Ishikawa (cell line): ENCODE data around the gene RCE1.

Experiments
- CEBPB ChIP-seq: IDR thresholded peaks from 2 replicates; pipeline ENCODE4 v1.6.1; 2012
- CREB1 ChIP-seq: IDR thresholded peaks from 2 replicates; pipeline ENCODE4 v1.6.1; 2012; ENCODE audit warnings: low read depth
- EGR1 ChIP-seq: IDR thresholded peaks from 2 replicates; pipeline ENCODE4 v1.6.1; 2012
- EP300 ChIP-seq: IDR thresholded peaks from 2 replicates; pipeline ENCODE4 v1.6.1; 2012; ENCODE audit warnings: borderline replicate concordance
- FOXM1 ChIP-seq: IDR thresholded peaks from 2 replicates; pipeline ENCODE4 v1.6.1; 2012; ENCODE audit warnings: low read depth, borderline replicate concordance
- MAX ChIP-seq: IDR thresholded peaks from 2 replicates; pipeline ENCODE4 v1.6.1; 2012
- NFIC ChIP-seq: IDR thresholded peaks from 2 replicates; pipeline ENCODE4 v1.6.1; 2012
- RAD21 ChIP-seq: IDR thresholded peaks from 2 replicates; pipeline ENCODE4 v1.6.1; 2012; ENCODE audit warnings: low read depth
- REST ChIP-seq: IDR thresholded peaks from 2 replicates; pipeline ENCODE4 v1.6.1; 2012; ENCODE audit warnings: low read depth, mild to moderate bottlenecking
- TAF1 ChIP-seq: IDR thresholded peaks from 2 replicates; pipeline ENCODE4 v1.6.1; 2012; ENCODE audit warnings: low read depth, mild to moderate bottlenecking
- TCF12 ChIP-seq: IDR thresholded peaks from 2 replicates; pipeline ENCODE4 v1.6.1; 2012; ENCODE audit warnings: low read depth
- TEAD4 ChIP-seq: IDR thresholded peaks from 2 replicates; pipeline ENCODE4 v1.6.1; 2012
- YY1 ChIP-seq: IDR thresholded peaks from 2 replicates; pipeline ENCODE4 v1.6.1; 2012; ENCODE audit warnings: low read depth
- ZBTB7A ChIP-seq: IDR thresholded peaks from 2 replicates; pipeline ENCODE4 v1.6.1; 2012; ENCODE audit warnings: low read depth
- TF ChIP-seq, protein P1 (sequence below): IDR thresholded peaks from 2 replicates; pipeline ENCODE4 v1.6.1; 2012

RCE1 gene

DNA sequence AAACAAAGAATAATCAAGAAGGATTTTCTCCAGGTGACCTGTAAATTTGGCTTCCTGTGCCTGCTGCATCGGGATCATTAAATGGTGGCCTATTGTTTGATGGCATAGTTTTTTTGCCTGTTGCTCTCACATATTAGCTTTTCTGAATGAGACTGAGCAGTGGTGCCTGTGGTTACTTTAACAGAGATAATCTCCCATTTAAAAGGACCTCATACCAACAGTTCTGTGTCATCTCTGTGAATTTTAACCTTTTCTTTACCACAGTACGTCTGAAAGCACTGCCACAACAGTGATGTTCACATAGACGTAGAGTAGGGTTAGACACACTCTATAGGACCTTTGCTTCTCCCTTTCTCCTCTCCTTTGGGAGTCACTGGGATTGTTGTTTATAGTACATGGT is 22.9 kb upstream of the RCE1 start:
- TF ChIP-seq ZBTB7A (no peak), FOXM1 (no peak), RAD21 (no peak), TEAD4 (no peak), NFIC (no peak), TAF1 (no peak), EGR1 (no peak), CREB1 (no peak), MAX (no peak), YY1 (no peak), TCF12 (no peak), EP300 (no peak), REST (no peak), CEBPB (no peak)
- TF ChIP-seq, protein P1, sequence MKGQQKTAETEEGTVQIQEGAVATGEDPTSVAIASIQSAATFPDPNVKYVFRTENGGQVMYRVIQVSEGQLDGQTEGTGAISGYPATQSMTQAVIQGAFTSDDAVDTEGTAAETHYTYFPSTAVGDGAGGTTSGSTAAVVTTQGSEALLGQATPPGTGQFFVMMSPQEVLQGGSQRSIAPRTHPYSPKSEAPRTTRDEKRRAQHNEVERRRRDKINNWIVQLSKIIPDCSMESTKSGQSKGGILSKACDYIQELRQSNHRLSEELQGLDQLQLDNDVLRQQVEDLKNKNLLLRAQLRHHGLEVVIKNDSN = no peak

GRCh38 chr11:66820901-66821300 is 22.3 kb upstream of the RCE1 start:
- TF ChIP-seq TCF12 (no peak), FOXM1 (no peak), EP300 (no peak), TEAD4 (no peak), YY1 (no peak), REST (no peak), MAX (no peak)
- TF ChIP-seq, protein P1 = no peak

GRCh38 chr11:66823700-66824099 is 19.5 kb upstream of the RCE1 start:
- TF ChIP-seq TEAD4 (no peak), REST (no peak), RAD21 (no peak), FOXM1 (no peak), CREB1 (no peak), NFIC (no peak), EP300 (no peak), ZBTB7A (no peak), CEBPB (no peak), YY1 (no peak), EGR1 (no peak), TAF1 (no peak)
- TF ChIP-seq, protein P1 = no peak

DNA sequence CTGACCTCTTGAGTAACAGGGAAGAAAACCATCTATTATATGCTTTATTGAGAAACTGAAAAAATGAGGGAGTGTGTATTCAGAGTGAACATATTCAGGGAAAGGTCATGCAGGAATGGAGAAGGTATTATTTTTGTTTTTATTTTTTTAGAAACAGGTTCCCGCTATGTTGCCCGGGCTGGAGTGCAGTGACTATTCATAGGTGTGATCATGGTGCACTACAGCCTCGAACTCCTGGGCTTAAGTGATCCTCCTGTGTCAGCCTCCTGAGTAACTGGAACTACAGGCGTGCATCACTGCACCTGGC is 8.7 kb upstream of the RCE1 start:
- no peak for TF ChIP-seq ZBTB7A
- no peak for TF ChIP-seq EGR1
- TF ChIP-seq MAX = no peak
- TF ChIP-seq CREB1 = no peak
- no peak for TF ChIP-seq TEAD4
- no peak for TF ChIP-seq NFIC
- TF ChIP-seq EP300 = no peak
- no peak for TF ChIP-seq TAF1
- TF ChIP-seq FOXM1 = no peak
- TF ChIP-seq YY1 = no peak
- no peak for TF ChIP-seq TCF12
- no peak for TF ChIP-seq REST
